D341Med (cell line): ENCODE measurements around the gene NEMF.
A peak's percentile ranks its signal among the peaks of the same experiment; 100 is the strongest.
"Not testable (repeated sequence)": the region's sequence is repeated elsewhere in the genome, so short reads cannot be mapped to it uniquely, and the experiment has no call there.

Experiments used
- DNase-seq: peaks from one replicate; pipeline ENCODE4 v3.0.0; 2012; ENCODE audit warnings: low spot score

Gene NEMF

GRCh38 chr14:49876563-49877127, 24.1 kb upstream of the NEMF start:
- DNase-seq = no peak

DNA sequence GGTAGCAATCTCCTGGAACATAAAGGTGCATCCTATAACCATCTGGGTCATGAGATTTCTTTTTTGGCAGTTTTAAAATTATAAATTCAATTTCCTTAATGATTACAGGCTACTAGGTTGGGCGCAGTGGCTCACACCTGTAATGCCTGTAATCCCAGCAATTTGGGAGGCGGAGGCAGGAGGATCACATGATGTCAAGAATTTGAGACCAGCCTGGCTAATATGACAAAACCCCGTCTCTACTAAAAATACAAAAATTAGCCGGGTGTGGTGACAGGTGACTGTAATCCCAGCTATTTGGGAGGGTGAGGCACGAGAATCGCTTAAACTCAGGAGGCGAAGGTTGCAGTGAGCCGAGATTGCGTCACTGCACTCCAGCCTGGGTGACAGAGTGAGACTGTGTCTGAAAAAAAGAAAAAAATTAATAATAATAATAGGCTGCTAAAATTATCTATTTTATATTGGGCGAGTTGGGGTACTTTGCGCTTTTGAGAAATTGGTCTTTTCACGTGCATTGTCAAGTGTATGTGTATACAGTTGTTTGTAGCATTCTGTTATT, 23.1 kb upstream of the NEMF start:
- DNase-seq = no peak

GRCh38 chr14:49873548-49873947, 21.0 kb upstream of the NEMF start:
- DNase-seq = not testable (repeated sequence)

DNA sequence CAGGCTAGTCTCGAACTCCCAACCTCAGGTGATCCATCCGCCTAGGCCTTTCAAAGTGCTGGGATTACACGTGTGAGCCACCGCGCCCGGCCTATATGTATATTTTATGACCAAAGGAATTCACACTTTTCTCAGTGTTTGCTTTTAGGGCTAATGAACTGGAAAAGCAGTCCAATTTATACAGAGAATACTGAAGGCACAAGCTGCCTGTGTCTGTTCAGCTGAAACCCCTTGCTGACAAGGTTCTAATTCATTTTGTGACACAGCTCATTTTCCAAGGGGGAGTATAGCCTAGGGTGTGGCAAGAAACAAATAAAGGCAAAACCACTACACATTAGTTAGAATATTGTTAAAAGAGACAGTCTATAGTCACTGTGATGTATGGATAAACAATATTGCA, 18.3 kb upstream of the NEMF start:
- no peak for DNase-seq

- no peak for DNase-seq
These were observed 16.1 kb upstream of the NEMF start for GRCh38 chr14:49868720-49869114.

DNA sequence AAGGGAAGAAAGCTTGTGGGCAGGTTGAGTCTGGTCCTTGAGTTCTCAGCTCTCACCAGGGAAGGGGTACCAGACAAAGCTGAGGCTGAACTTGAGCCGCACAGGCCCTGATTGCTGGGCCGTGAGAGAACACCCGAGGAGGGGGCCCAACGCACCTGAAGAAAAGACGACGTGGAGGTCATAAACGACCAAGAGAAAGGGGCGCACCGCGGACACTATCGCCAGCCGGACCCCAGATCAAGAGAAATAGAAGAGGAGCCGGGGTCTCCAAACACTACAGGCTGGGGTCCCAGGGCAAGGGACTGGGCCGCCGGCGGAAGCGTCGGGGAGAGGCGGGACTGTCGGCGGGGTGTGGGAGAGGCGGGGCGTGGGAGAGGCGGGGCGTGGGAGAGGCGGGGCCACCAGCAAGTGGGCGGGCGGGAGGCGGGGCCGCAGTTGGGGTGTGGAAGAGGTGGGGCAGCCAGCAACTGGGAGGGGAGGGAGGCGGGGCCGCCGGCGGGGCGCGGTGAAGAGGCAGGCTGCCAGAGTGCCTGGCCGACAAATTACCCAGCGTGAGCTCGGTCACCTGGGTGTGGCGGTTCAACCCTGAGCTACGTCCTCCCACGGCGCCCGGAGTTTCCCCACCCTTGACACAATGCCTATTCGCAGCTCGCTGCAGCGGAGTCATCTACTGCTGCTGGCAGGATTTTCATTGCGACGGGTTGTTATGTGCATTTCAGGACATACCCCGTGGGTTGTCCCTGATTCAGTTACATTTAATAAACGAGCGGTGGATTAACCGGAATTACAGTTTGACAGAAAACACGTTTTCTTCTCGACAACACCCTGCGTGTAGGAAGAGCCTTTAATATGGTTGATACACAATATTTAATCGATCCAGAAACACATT, 15.5 kb upstream of the NEMF start:
- DNase-seq = peak; percentile 97

- peak; percentile 53 for DNase-seq
These were observed 12.9 kb upstream of the NEMF start for GRCh38 chr14:49865431-49865859.

- DNase-seq = no peak
These were observed 11.1 kb upstream of the NEMF start for GRCh38 chr14:49863487-49864281.

DNA sequence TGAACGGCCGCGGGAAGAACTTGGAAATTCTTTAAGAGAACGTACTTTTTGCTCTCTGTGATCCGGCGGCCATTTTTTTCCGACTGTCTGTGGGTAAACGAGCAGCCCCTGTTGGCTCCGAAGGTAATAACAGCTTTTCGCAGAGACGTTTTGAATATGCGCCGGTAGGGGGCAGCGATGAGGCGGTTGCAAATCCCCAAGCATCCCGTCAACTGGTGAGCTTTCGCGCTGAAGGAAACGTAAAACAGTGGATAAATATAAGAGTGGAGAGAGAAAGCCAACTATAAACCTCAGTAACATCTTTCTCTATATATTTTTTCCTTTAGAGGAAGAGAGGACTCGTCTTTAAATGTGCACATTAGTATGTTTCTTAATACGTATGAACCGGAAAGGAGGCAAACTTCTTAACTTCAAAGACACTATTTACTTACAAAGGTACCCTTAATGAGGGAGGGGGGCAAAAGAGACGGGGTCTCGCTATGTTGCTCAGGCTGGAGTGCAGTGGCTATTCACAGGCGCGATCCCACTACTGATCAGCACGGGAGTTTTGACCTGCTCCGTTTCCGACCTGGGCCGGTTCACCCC, 9.6 kb upstream of the NEMF start:
- DNase-seq = peak; percentile 62

DNA sequence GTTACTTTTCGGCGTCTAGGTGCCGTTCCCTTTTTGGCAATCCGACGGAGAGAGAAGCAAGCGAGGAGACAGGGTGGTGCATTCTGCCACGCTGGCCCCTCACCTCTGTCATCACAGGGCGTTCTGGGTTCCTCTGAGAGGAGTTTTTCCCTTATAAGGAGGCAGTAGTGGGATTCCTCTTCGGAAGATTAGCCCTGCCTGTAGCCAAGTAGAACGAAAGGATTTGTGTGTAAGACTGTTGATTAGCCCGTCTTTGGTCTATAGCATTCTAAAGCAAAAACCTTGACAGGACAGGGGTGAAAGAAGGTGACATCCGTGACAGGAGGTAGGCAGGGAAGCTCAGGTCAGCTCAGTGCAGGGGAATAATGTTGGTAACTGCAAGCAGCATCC, 9.1 kb upstream of the NEMF start:
- peak; percentile 49 for DNase-seq

DNA sequence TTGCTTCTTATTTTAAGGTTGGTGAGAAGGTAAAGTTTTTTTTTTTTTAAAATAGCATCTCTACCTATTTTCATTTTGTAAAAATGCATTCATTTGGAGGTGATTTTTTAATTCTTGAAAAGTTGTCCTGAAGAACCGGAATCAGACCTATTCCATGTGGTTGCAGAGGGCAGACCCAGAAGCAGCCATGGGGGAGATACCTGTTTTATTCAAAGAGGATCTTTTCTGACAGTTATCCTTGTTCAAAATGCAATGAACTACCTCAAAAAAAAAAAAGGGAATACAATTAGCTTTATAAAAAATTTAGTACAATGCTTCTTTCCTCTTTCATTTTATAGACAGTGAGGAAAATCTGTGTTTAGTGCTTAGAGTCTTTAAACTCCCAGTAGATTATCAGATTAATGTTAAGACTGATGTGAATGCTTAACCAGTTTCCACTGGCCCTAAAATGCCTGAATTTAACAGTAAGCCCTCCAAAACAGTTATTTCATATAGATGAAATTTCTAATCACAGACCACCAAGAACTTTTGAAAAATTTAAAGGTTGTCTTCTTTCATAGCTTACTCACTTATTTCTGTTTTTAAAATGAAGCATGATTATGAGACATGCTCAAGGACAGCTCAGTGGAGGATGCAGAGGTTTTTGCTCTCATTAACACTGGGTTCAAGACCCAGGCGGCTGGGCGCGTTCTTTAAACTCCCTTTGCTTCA, 8.6 kb upstream of the NEMF start:
- no peak for DNase-seq

DNA sequence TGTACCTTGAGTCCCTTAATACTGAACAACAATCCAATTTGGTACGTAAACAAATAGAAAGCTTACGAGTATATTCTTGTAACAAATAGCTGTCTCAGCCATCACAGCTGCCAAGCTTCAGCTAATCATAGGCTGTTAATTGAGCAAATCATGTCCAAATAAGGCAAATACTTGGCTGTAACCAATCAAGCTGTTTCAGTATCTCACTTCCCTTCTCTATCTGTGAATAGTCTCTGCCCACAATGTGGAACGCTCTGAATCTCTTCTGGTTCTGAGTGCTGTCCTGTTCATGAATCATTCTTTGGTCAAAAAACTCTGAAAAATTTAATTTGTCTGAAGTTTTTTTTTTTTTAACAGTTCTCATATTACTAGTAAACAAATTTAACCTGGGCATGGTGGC, 5.8 kb upstream of the NEMF start:
- no peak for DNase-seq

- no peak for DNase-seq
These were observed 4.9 kb upstream of the NEMF start for GRCh38 chr14:49857427-49858003.

DNA sequence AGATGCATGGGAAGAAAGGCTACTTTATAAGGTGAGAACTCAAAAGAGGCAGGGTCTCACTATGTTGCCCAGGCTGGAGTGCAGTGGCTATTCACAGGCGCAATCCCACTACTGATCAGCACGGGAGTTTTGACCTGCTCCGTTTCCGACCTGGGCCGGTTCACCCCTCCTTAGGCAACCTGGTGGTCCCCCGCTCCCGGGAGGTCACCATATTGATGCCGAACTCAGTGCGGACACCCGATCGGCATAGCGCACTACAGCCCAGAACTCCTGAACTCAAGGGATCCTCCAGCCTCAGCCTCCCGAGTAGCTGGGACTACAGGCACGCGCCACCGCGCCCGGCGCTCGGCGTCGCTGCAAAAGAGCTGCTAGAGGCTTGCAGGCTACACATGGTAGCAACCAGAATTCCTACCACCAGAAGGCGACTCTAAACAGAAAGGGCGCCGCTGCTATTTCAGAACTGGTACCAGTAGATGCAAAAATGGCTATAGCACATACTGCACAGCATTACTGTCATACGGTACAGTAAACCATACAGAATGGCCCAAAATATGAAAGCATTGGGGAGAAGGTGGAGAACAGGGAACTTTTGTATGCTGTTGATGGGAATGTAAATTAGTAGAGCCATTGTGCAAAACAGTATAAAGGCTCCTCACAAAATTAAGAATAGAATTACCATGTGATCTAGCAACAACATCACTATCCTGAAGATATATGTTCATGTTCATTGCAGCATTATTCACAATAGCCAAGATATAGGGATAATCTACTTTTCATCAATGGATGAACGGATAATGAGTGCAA, 1.2 kb upstream of the NEMF start:
- DNase-seq = peak; percentile 81

- no peak for DNase-seq
These were observed 530 bp upstream of the NEMF start for GRCh38 chr14:49853158-49853477.

GRCh38 chr14:49851813-49852212, 775 bp downstream of the NEMF start:
- DNase-seq = no peak

- DNase-seq = no peak
These were observed 3.3 kb downstream of the NEMF start for GRCh38 chr14:49849213-49849847.

DNA sequence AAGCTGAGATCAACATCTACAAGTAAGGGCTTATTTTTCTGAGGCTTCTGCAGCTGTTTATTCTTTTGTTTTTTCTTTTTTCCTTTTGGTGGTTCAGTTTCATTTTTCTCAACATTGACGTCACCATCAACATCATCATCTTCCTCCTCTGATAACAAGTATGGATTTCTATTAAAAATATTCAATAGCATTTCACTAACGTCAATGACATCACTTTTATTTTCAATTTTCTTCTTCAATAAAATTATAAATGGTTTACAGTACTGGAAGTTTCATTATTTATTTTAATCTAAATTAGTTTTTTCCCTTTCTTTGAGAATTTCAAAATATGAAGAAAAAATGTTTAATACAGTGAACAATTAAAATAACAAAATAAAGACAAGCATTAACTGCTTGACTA, 23.9 kb downstream of the NEMF start:
- DNase-seq = no peak

GRCh38 chr14:49820176-49820575, 32.4 kb downstream of the NEMF start:
- DNase-seq = no peak

GRCh38 chr14:49816844-49817243, 35.7 kb downstream of the NEMF start:
- DNase-seq = no peak
